WTC11 (cell line): ENCODE measurements around the gene TMEM80. TPM values are rescaled to one million over a fixed set of nuclear protein-coding genes. Genes with fewer than 3 reads are reported as not detected.

Experiments
- ATF1 ChIP-seq: sonication (generic); formaldehyde crosslinking; IDR thresholded peaks from 2 replicates; pipeline ENCODE4 v1.8.1; 2023; ENCODE audit warnings: mild to moderate bottlenecking, moderate library complexity, missing genetic modification reagents
- ATF6 ChIP-seq: sonication (generic); formaldehyde crosslinking; IDR thresholded peaks from 2 replicates; pipeline ENCODE4 v1.8.1; 2023; ENCODE audit warnings: mild to moderate bottlenecking, missing genetic modification reagents
- CBFB ChIP-seq: sonication (generic); formaldehyde crosslinking; IDR thresholded peaks from 2 replicates; pipeline ENCODE4 v1.8.1; 2022; ENCODE audit warnings: mild to moderate bottlenecking, low read depth, missing genetic modification reagents
- ETV6 ChIP-seq: sonication (generic); formaldehyde crosslinking; IDR thresholded peaks from 2 replicates; pipeline ENCODE4 v1.8.1; 2022; ENCODE audit warnings: mild to moderate bottlenecking, missing genetic modification reagents
- GABPB1 ChIP-seq: sonication (generic); formaldehyde crosslinking; IDR thresholded peaks from 2 replicates; pipeline ENCODE4 v1.8.1; 2023; ENCODE audit warnings: mild to moderate bottlenecking, missing genetic modification reagents
- IRF2 ChIP-seq: sonication (generic); formaldehyde crosslinking; IDR thresholded peaks from 2 replicates; pipeline ENCODE4 v1.8.0; 2022; ENCODE audit warnings: low read depth, missing genetic modification reagents, borderline replicate concordance
- MYBL2 ChIP-seq: sonication (generic); formaldehyde crosslinking; IDR thresholded peaks from 2 replicates; pipeline ENCODE4 v1.8.1; 2023; ENCODE audit warnings: mild to moderate bottlenecking, moderate library complexity, missing genetic modification reagents
- NFATC4 ChIP-seq: fragments of 250-450 bp; sonication (Bioruptor Pico); IDR thresholded peaks from 2 replicates; pipeline ENCODE4 v1.9.0; 2021; ENCODE audit warnings: mild to moderate bottlenecking
- NFE2L1 ChIP-seq: sonication (generic); formaldehyde crosslinking; IDR thresholded peaks from 2 replicates; pipeline ENCODE4 v1.8.1; 2023; ENCODE audit warnings: missing genetic modification reagents
- NR1H2 ChIP-seq: sonication (generic); formaldehyde crosslinking; IDR thresholded peaks from 2 replicates; pipeline ENCODE4 v1.9.0; 2021; ENCODE audit warnings: mild to moderate bottlenecking, moderate library complexity, missing genetic modification reagents
- PRDM15 ChIP-seq: sonication (generic); formaldehyde crosslinking; IDR thresholded peaks from 2 replicates; pipeline ENCODE4 v1.8.0; 2022; ENCODE audit warnings: missing genetic modification reagents
- PREB ChIP-seq: sonication (generic); formaldehyde crosslinking; IDR thresholded peaks from 2 replicates; pipeline ENCODE4 v1.8.1; 2022; ENCODE audit warnings: mild to moderate bottlenecking, missing genetic modification reagents, moderate library complexity, borderline replicate concordance
- RELA ChIP-seq: sonication (generic); formaldehyde crosslinking; IDR thresholded peaks from 2 replicates; pipeline ENCODE4 v1.8.1; 2022; ENCODE audit warnings: missing genetic modification reagents, mild to moderate bottlenecking, borderline replicate concordance
- SP1 ChIP-seq: sonication (generic); formaldehyde crosslinking; conservative IDR thresholded peaks from 2 replicates; pipeline ENCODE4 v1.8.1; 2022; ENCODE audit warnings: missing genetic modification reagents
- STAT6 ChIP-seq: sonication (generic); formaldehyde crosslinking; conservative IDR thresholded peaks from 2 replicates; pipeline ENCODE4 v1.8.1; 2023; ENCODE audit warnings: mild to moderate bottlenecking, low read depth, missing genetic modification reagents, moderate library complexity
- TP53 ChIP-seq: sonication (generic); formaldehyde crosslinking; IDR thresholded peaks from 2 replicates; pipeline ENCODE4 v1.8.1; 2023; ENCODE audit warnings: mild to moderate bottlenecking, missing genetic modification reagents
- USF2 ChIP-seq: sonication (generic); formaldehyde crosslinking; IDR thresholded peaks from 2 replicates; pipeline ENCODE4 v1.8.1; 2023; ENCODE audit warnings: mild to moderate bottlenecking, missing genetic modification reagents, moderate library complexity
- ZBTB21 ChIP-seq: sonication (generic); formaldehyde crosslinking; IDR thresholded peaks from 2 replicates; pipeline ENCODE4 v1.8.1; 2023; ENCODE audit warnings: mild to moderate bottlenecking, missing genetic modification reagents, borderline replicate concordance
- ZNF263 ChIP-seq: sonication (generic); formaldehyde crosslinking; IDR thresholded peaks from 2 replicates; pipeline ENCODE4 v1.8.1; 2022; ENCODE audit warnings: low read depth, mild to moderate bottlenecking, moderate library complexity, missing genetic modification reagents
- ZNF317 ChIP-seq: sonication (generic); formaldehyde crosslinking; IDR thresholded peaks from 2 replicates; pipeline ENCODE4 v1.8.1; 2023; ENCODE audit warnings: low read depth, mild to moderate bottlenecking, moderate library complexity, missing genetic modification reagents, borderline replicate concordance
- ZNF396 ChIP-seq: fragments of 250-450 bp; sonication (Bioruptor Pico); IDR thresholded peaks from 2 replicates; pipeline ENCODE4 v1.8.0; 2021; ENCODE audit warnings: mild to moderate bottlenecking, moderate library complexity, borderline replicate concordance
- ZNF423 ChIP-seq: fragments of 250-450 bp; sonication (Bioruptor Pico); IDR thresholded peaks from 2 replicates; pipeline ENCODE4 v2.1.2; 2022; ENCODE audit warnings: mild to moderate bottlenecking, moderate library complexity
- ZNF425 ChIP-seq: fragments of 250-450 bp; sonication (Bioruptor Pico); conservative IDR thresholded peaks from 2 replicates; pipeline ENCODE4 v1.9.0; 2021; ENCODE audit warnings: mild to moderate bottlenecking
- ZNF512 ChIP-seq: sonication (generic); formaldehyde crosslinking; IDR thresholded peaks from 2 replicates; pipeline ENCODE4 v1.8.1; 2022; ENCODE audit warnings: missing genetic modification reagents, borderline replicate concordance
- total RNA-seq: library from RNA; stranded (reverse); gene quantifications from 3 replicates; pipeline ENCODE4 v1.2.3, GENCODE V29; 2021

TMEM80 gene
- total RNA-seq, 1 experiment from 2014 or later: 23.4 TPM

GRCh38 chr11:747158-748006 is 51.8 kb downstream of the TMEM80 start, which contains the start of gene TALDO1 (continued):
- TF ChIP-seq RELA (CRISPR knock-in tag) (0 out of 2 replicates have a peak, but pooled peaks have one; percentile 30), ZNF263 (no peak), ZNF396 (CRISPR knock-in tag) (no peak), GABPB1 (CRISPR knock-in tag) (peak; percentile 22), NR1H2 (CRISPR knock-in tag) (no peak), TP53 (CRISPR knock-in tag) (no peak), ZNF512 (no peak), ATF6 (CRISPR knock-in tag) (no peak), PREB (no peak), ZBTB21 (CRISPR knock-in tag) (0 out of 2 replicates have a peak, but pooled peaks have one; percentile 5), ATF1 (no peak), ZNF425 (CRISPR knock-in tag) (no peak), MYBL2 (CRISPR knock-in tag) (peak; percentile 47; the same call in 1 of the 2 replicates), NFE2L1 (CRISPR knock-in tag) (no peak), ZNF423 (no peak), CBFB (CRISPR knock-in tag) (no peak), STAT6 (CRISPR knock-in tag) (no peak), IRF2 (no peak), SP1 (CRISPR knock-in tag) (peak; percentile 66; the same call in 1 of the 2 replicates), ETV6 (CRISPR knock-in tag) (peak; percentile 88), USF2 (CRISPR knock-in tag) (0 out of 2 replicates have a peak, but pooled peaks have one; percentile 25), PRDM15 (CRISPR knock-in tag) (no peak), NFATC4 (CRISPR knock-in tag) (no peak), ZNF317 (0 out of 2 replicates have a peak, but pooled peaks have one; percentile 27)
